A673 (cell line): ENCODE measurements around the gene ERVFRD-1. TPM values are rescaled to one million over a fixed set of nuclear protein-coding genes. Genes with fewer than 3 reads are reported as not detected.

Experiments
- BruUV-seq: library from RNA; stranded (reverse); fragments of 400-500 nt; replicated peaks from 2 replicates; lab custom pipeline; 2021; lab: Mats Ljungman, UMichigan
- CTCF ChIA-PET: fragments of 300-600 bp; sonication (Branson Sonifier 250); formaldehyde crosslinking; loops from one replicate; lab custom pipeline; 2022; ENCODE audit warnings: antibody characterized with exemption; lab: Charles Lee
- POLR2A ChIA-PET: fragments of 300-600 bp; sonication (Branson Sonifier 250); formaldehyde crosslinking; loops from one replicate; lab custom pipeline; 2022; ENCODE audit warnings: antibody characterized with exemption; ENCODE audit not compliant: low non-redundant PET; lab: Charles Lee
- DNase-seq: peaks from one replicate; pipeline ENCODE4 v3.0.0-alpha.2; 2015; ENCODE audit warnings: low spot score
- H3K27ac ChIP-seq: fragments of 200-600 bp; sonication (generic); 2 replicates; pipeline ENCODE4 v1.5.1; 2016; ENCODE audit warnings: mixed run types, low read depth, mild to moderate bottlenecking, mixed read lengths, antibody characterized with exemption, low read length; ENCODE audit not compliant: poor library complexity, severe bottlenecking
- H3K27me3 ChIP-seq: fragments of 200-600 bp; sonication (generic); replicated peaks from 2 replicates; pipeline ENCODE4 v1.6.1; 2017; ENCODE audit warnings: mixed run types, low read depth, mild to moderate bottlenecking, mixed read lengths, antibody characterized with exemption, low read length; ENCODE audit not compliant: insufficient read depth, poor library complexity
- H3K36me3 ChIP-seq: fragments of 200-600 bp; sonication (generic); 2 replicates; pipeline ENCODE4 v1.6.1; 2016; ENCODE audit warnings: mixed run types, mild to moderate bottlenecking, mixed read lengths, antibody characterized with exemption, low read length; ENCODE audit not compliant: insufficient read depth, poor library complexity, severe bottlenecking
- H3K4me1 ChIP-seq: fragments of 200-600 bp; sonication (generic); 2 replicates; pipeline ENCODE4 v1.6.1; 2017; ENCODE audit warnings: mixed run types, mild to moderate bottlenecking, mixed read lengths, antibody characterized with exemption, low read length; ENCODE audit not compliant: insufficient read depth, poor library complexity, severe bottlenecking
- H3K4me3 ChIP-seq: fragments of 200-600 bp; sonication (generic); 2 replicates; pipeline ENCODE4 v1.5.1; 2016; ENCODE audit warnings: low read depth, mixed run types, mild to moderate bottlenecking, mixed read lengths, low read length; ENCODE audit not compliant: poor library complexity, severe bottlenecking
- H3K9me3 ChIP-seq: fragments of 200-600 bp; sonication (generic); 2 replicates; pipeline ENCODE4 v1.6.1; 2016; ENCODE audit warnings: mixed run types, low read depth, mild to moderate bottlenecking, mixed read lengths, antibody characterized with exemption, low read length; ENCODE audit not compliant: poor library complexity, severe bottlenecking
- EZH2 ChIP-seq: fragments of 200-600 bp; sonication (generic); IDR thresholded peaks from 2 replicates; pipeline ENCODE4 v1.6.1; 2017; ENCODE audit warnings: borderline replicate concordance, low read depth, mild to moderate bottlenecking, mixed read lengths, antibody characterized with exemption, low read length; ENCODE audit not compliant: poor library complexity, severe bottlenecking
- intact Hi-C: fragments of 100-400 bp; cut with micrococcal nuclease; formaldehyde crosslinking; loops from one replicate; pipeline ENCODE4 v1.10.0; 2022; ENCODE audit not compliant: unreplicated experiment
- total RNA-seq: library from RNA; stranded (reverse); gene quantifications from 2 replicates; pipeline ENCODE4 v1.2.3, GENCODE V29; 2021
- TF ChIP-seq, protein P1 (sequence below): fragments of 300-800, 200-600 bp; sonication (generic); conservative IDR thresholded peaks from 2 replicates; pipeline ENCODE4 v1.5.1; 2017; ENCODE audit warnings: low read depth, mild to moderate bottlenecking, antibody characterized with exemption, low read length, moderate library complexity, mixed read lengths

The ERVFRD-1 gene
- total RNA-seq, 1 experiment from 2014 or later, result 0.11 TPM

GRCh38 chr6:11149551-11149950 lies 38.0 kb upstream of the ERVFRD-1 start:
- no peak overlapping the region for H3K4me3 ChIP-seq
- H3K36me3 ChIP-seq, result no peaks in the 10 kb centered on the region
- ChIA-PET CTCF (no interaction called here), POLR2A (no interaction called here)
- peaks cover 17% of the 10 kb centered on the region for H3K4me1 ChIP-seq
- DNase-seq, result no peak
- no peak for TF ChIP-seq EZH2
- TF ChIP-seq, protein P1, sequence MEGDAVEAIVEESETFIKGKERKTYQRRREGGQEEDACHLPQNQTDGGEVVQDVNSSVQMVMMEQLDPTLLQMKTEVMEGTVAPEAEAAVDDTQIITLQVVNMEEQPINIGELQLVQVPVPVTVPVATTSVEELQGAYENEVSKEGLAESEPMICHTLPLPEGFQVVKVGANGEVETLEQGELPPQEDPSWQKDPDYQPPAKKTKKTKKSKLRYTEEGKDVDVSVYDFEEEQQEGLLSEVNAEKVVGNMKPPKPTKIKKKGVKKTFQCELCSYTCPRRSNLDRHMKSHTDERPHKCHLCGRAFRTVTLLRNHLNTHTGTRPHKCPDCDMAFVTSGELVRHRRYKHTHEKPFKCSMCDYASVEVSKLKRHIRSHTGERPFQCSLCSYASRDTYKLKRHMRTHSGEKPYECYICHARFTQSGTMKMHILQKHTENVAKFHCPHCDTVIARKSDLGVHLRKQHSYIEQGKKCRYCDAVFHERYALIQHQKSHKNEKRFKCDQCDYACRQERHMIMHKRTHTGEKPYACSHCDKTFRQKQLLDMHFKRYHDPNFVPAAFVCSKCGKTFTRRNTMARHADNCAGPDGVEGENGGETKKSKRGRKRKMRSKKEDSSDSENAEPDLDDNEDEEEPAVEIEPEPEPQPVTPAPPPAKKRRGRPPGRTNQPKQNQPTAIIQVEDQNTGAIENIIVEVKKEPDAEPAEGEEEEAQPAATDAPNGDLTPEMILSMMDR, result no peak
- no peak overlapping the region for H3K27ac ChIP-seq
- no peaks in the 10 kb centered on the region for H3K9me3 ChIP-seq
- no TSS peak for BruUV-seq
- intact Hi-C loops, result no loop called here
- peaks cover 9% of the 10 kb centered on the region for H3K27me3 ChIP-seq

GRCh38 chr6:11146117-11146826 lies 34.7 kb upstream of the ERVFRD-1 start:
- BruUV-seq, result no TSS peak
- H3K4me3 ChIP-seq, result no peak overlapping the region
- H3K27ac ChIP-seq, result no peak overlapping the region
- CTCF ChIA-PET, result no interaction called here
- peaks cover 6% of the 10 kb centered on the region for H3K4me1 ChIP-seq
- DNase-seq, result no peak
- intact Hi-C loops, result no loop called here
- POLR2A ChIA-PET, result no interaction called here
- H3K36me3 ChIP-seq, result no peaks in the 10 kb centered on the region
- H3K9me3 ChIP-seq, result no peaks in the 10 kb centered on the region
- H3K27me3 ChIP-seq, result no peaks in the 10 kb centered on the region
- TF ChIP-seq EZH2, result no peak
- TF ChIP-seq, protein P1, result no peak

DNA sequence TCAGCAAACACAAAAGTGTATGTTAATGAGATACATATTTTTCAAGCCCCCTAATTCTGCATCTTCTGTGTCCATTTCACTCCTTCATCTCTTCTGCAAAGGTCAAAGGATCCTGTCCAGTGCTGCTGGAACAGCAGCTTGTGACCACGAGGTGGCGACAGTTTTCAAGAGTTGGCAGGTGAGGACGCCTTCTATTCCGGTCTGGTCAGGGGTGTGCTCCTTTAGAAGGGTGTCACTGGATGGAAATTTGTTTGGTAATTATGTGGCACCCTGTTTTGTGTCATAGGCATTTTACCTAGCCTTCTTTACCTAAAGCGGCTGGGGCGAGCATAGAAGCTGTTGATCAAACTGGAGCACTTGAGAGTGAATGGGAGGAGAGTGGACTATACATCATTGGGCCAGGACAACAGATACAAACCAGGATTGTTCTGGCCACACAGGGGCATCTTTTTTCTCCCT lies 32.9 kb upstream of the ERVFRD-1 start:
- BruUV-seq, result no TSS peak
- H3K27me3 ChIP-seq, result no peaks in the 10 kb centered on the region
- TF ChIP-seq, protein P1, result peak; percentile 98
- no peak for TF ChIP-seq EZH2
- CTCF ChIA-PET, result interaction anchor here (2.1 kb wide), 1 partner anchor 352 kb away, joined by 9 read pairs; no protein-coding TSS in a partner anchor
- intact Hi-C loops, result loop anchor here (1.0 to 2.0 kb wide), 2 partner anchors 352 to 430 kb away; no protein-coding TSS in a partner anchor
- H3K36me3 ChIP-seq, result no peaks in the 10 kb centered on the region
- no peak overlapping the region for H3K27ac ChIP-seq
- DNase-seq, result peak; percentile 72
- POLR2A ChIA-PET, result interaction anchor here (0.7 kb wide), 1 partner anchor 321 kb away, joined by 3 read pairs; no protein-coding TSS in a partner anchor
- no peak overlapping the region for H3K4me3 ChIP-seq
- peaks cover 6% of the 10 kb centered on the region for H3K4me1 ChIP-seq
- no peaks in the 10 kb centered on the region for H3K9me3 ChIP-seq
